GM11168 (cell line): ENCODE measurements around the gene TIAM2.
"Not testable (repeated sequence)": the region's sequence is repeated elsewhere in the genome, so short reads cannot be mapped to it uniquely, and the experiment has no call there.

Source experiments
- in situ Hi-C: fragments of 300-500 bp; cut with MboI; formaldehyde crosslinking; loops from one replicate; pipeline ENCODE4 v1.12.0; 2022; ENCODE audit warnings: low sequenced_read_pairs; ENCODE audit not compliant: unreplicated experiment

The TIAM2 gene

GRCh38 chr6:155215906-155216305 is 220.8 kb downstream of the TIAM2 start:
- in situ Hi-C loops: no loop called here

- in situ Hi-C loops: no loop called here
These were observed 221.4 kb downstream of the TIAM2 start for GRCh38 chr6:155216312-155217046.

GRCh38 chr6:155218711-155219110 is 223.6 kb downstream of the TIAM2 start:
- in situ Hi-C loops: not testable (repeated sequence)

- in situ Hi-C loops: no loop called here
These were observed 224.2 kb downstream of the TIAM2 start for GRCh38 chr6:155219299-155219698.

GRCh38 chr6:155219858-155220301 is 224.8 kb downstream of the TIAM2 start:
- in situ Hi-C loops: no loop called here

GRCh38 chr6:155221086-155221485 is 226.0 kb downstream of the TIAM2 start:
- in situ Hi-C loops: no loop called here

GRCh38 chr6:155222506-155222905 is 227.4 kb downstream of the TIAM2 start:
- in situ Hi-C loops: no loop called here

GRCh38 chr6:155223646-155224451 is 228.7 kb downstream of the TIAM2 start:
- in situ Hi-C loops: no loop called here

- in situ Hi-C loops: no loop called here
These were observed 229.5 kb downstream of the TIAM2 start for GRCh38 chr6:155224618-155225017.

GRCh38 chr6:155227046-155227445 is 231.9 kb downstream of the TIAM2 start:
- in situ Hi-C loops: no loop called here

GRCh38 chr6:155228546-155229166 is 233.5 kb downstream of the TIAM2 start:
- in situ Hi-C loops: no loop called here

GRCh38 chr6:155230975-155231374 is 235.9 kb downstream of the TIAM2 start:
- in situ Hi-C loops: not testable (repeated sequence)

GRCh38 chr6:155232848-155233247 is 237.7 kb downstream of the TIAM2 start:
- in situ Hi-C loops: no loop called here

GRCh38 chr6:155234167-155234566 is 239.1 kb downstream of the TIAM2 start:
- in situ Hi-C loops: no loop called here

GRCh38 chr6:155234687-155235086 is 239.6 kb downstream of the TIAM2 start:
- in situ Hi-C loops: no loop called here

GRCh38 chr6:155235087-155235486 is 240.0 kb downstream of the TIAM2 start:
- in situ Hi-C loops: no loop called here

GRCh38 chr6:155237613-155238012 is 242.5 kb downstream of the TIAM2 start:
- in situ Hi-C loops: no loop called here

- in situ Hi-C loops: no loop called here
These were observed 245.9 kb downstream of the TIAM2 start for GRCh38 chr6:155240905-155241600.

- in situ Hi-C loops: no loop called here
These were observed 246.9 kb downstream of the TIAM2 start for GRCh38 chr6:155241966-155242365.

- in situ Hi-C loops: no loop called here
These were observed 249.3 kb downstream of the TIAM2 start for GRCh38 chr6:155244434-155244833.
